Dedifferentiated amniotic fluid mesenchymal stem cell (primary cell): ENCODE results near the gene DYNLT4.
"Not testable (repeated sequence)": the region's sequence is repeated elsewhere in the genome, so short reads cannot be mapped to it uniquely, and the experiment has no call there.

Experiments
- DNase-seq: peaks from one replicate; pipeline ENCODE4 v3.0.0-alpha.2; 2016; ENCODE audit errors: extremely low spot score

DYNLT4 gene

GRCh38 chr1:44788120-44788860 is 18.9 kb downstream of the DYNLT4 start, which contains the start of gene BEST4:
TSS of gene BEST4 (minus strand) at chr1:44788170. CDS start at chr1:44787705, 465 bp downstream.
- no peak for DNase-seq

- DNase-seq: no peak
These were observed 19.6 kb downstream of the DYNLT4 start for GRCh38 chr1:44787506-44787905.

- no peak for DNase-seq
These were observed 20.2 kb downstream of the DYNLT4 start for GRCh38 chr1:44786841-44787426.

- DNase-seq: no peak
These were observed 20.9 kb downstream of the DYNLT4 start for GRCh38 chr1:44786138-44786840.

- DNase-seq: no peak
These were observed 21.5 kb downstream of the DYNLT4 start for GRCh38 chr1:44785501-44786137.

GRCh38 chr1:44785029-44785380 is 22.1 kb downstream of the DYNLT4 start:
- no peak for DNase-seq

- no peak for DNase-seq
These were observed 22.8 kb downstream of the DYNLT4 start for GRCh38 chr1:44784094-44785028.

- DNase-seq: no peak
These were observed 23.5 kb downstream of the DYNLT4 start for GRCh38 chr1:44783697-44784093.

- no peak for DNase-seq
These were observed 26.5 kb downstream of the DYNLT4 start for GRCh38 chr1:44780583-44781121.

- no peak for DNase-seq
These were observed 28.2 kb downstream of the DYNLT4 start for GRCh38 chr1:44778705-44779576.

GRCh38 chr1:44777969-44778635 is 29.0 kb downstream of the DYNLT4 start:
- DNase-seq: no peak

GRCh38 chr1:44777547-44777946 is 29.6 kb downstream of the DYNLT4 start:
- DNase-seq: no peak

GRCh38 chr1:44776730-44777068 is 30.5 kb downstream of the DYNLT4 start:
- no peak for DNase-seq

GRCh38 chr1:44775930-44776729 is 31.0 kb downstream of the DYNLT4 start:
- DNase-seq: no peak

GRCh38 chr1:44775078-44775929 is 31.8 kb downstream of the DYNLT4 start, which contains the start of gene RPS8:
TSS of gene RPS8 (plus strand) at chr1:44775540. CDS start at chr1:44775597, 57 bp downstream.
- DNase-seq: peak; percentile 93

GRCh38 chr1:44766421-44766820 is 40.7 kb downstream of the DYNLT4 start:
- DNase-seq: not testable (repeated sequence)

GRCh38 chr1:44760876-44761275 is 46.3 kb downstream of the DYNLT4 start:
- DNase-seq: no peak

GRCh38 chr1:44759077-44759476 is 48.1 kb downstream of the DYNLT4 start:
- DNase-seq: no peak
